ENCODE data around the gene MSI2. TPM values are rescaled to one million over a fixed set of nuclear protein-coding genes. Genes with fewer than 3 reads are reported as not detected.

The MSI2 gene
- polyA plus RNA-seq, 3 donors: 86.9 to 111 (median 91.4) TPM

- DNase-seq (ENCODE audit: extremely low read depth in 1 of 11, low read depth in 9 of 11, low spot score in 4 of 11): peak; percentile 46 to 71 (median 63)
Measured at GRCh38 chr17:57671667-57672632, 415.6 kb downstream of the MSI2 start.

- no peak for DNase-seq (ENCODE audit: extremely low read depth in 1 of 11, low read depth in 9 of 11, low spot score in 4 of 11)
Measured at GRCh38 chr17:57672971-57673370, 416.6 kb downstream of the MSI2 start.

GRCh38 chr17:57674894-57675293, 418.6 kb downstream of the MSI2 start:
- DNase-seq (ENCODE audit: extremely low read depth in 1 of 11, low read depth in 9 of 11, low spot score in 4 of 11): no peak

- DNase-seq (ENCODE audit: extremely low read depth in 1 of 11, low read depth in 9 of 11, low spot score in 4 of 11): no peak
Measured at GRCh38 chr17:57675427-57676387, 419.4 kb downstream of the MSI2 start.

- DNase-seq (ENCODE audit: extremely low read depth in 1 of 11, low read depth in 9 of 11, low spot score in 4 of 11): no peak
Measured at GRCh38 chr17:57676543-57676942, 420.2 kb downstream of the MSI2 start.

- no peak for DNase-seq (ENCODE audit: extremely low read depth in 1 of 11, low read depth in 9 of 11, low spot score in 4 of 11)
Measured at GRCh38 chr17:57677301-57677700, 421.0 kb downstream of the MSI2 start.

- no peak for DNase-seq (ENCODE audit: extremely low read depth in 1 of 11, low read depth in 9 of 11, low spot score in 4 of 11)
Measured at GRCh38 chr17:57677858-57678257, 421.5 kb downstream of the MSI2 start.

- DNase-seq (ENCODE audit: extremely low read depth in 1 of 11, low read depth in 9 of 11, low spot score in 4 of 11): no peak
Measured at GRCh38 chr17:57678393-57678792, 422.1 kb downstream of the MSI2 start.

GRCh38 chr17:57679356-57679755, 423.0 kb downstream of the MSI2 start:
- no peak for DNase-seq (ENCODE audit: extremely low read depth in 1 of 11, low read depth in 9 of 11, low spot score in 4 of 11)

GRCh38 chr17:57679906-57680695, 423.8 kb downstream of the MSI2 start:
- DNase-seq (ENCODE audit: extremely low read depth in 1 of 11, low read depth in 9 of 11, low spot score in 4 of 11): no peak

GRCh38 chr17:57682701-57683100, 426.4 kb downstream of the MSI2 start:
- no peak for DNase-seq (ENCODE audit: extremely low read depth in 1 of 11, low read depth in 9 of 11, low spot score in 4 of 11)

- no peak for DNase-seq (ENCODE audit: extremely low read depth in 1 of 11, low read depth in 9 of 11, low spot score in 4 of 11)
Measured at GRCh38 chr17:57684711-57685498, 428.6 kb downstream of the MSI2 start.

GRCh38 chr17:57685499-57686132, 429.3 kb downstream of the MSI2 start:
- no peak for DNase-seq (ENCODE audit: extremely low read depth in 1 of 11, low read depth in 9 of 11, low spot score in 4 of 11)

- DNase-seq (ENCODE audit: extremely low read depth in 1 of 11, low read depth in 9 of 11, low spot score in 4 of 11): no peak
Measured at GRCh38 chr17:57687642-57688041, 431.3 kb downstream of the MSI2 start.

- no peak for DNase-seq (ENCODE audit: extremely low read depth in 1 of 11, low read depth in 9 of 11, low spot score in 4 of 11)
Measured at GRCh38 chr17:57689254-57689653, 432.9 kb downstream of the MSI2 start.

GRCh38 chr17:57691939-57692338, 435.6 kb downstream of the MSI2 start:
- no peak for DNase-seq (ENCODE audit: extremely low read depth in 1 of 11, low read depth in 9 of 11, low spot score in 4 of 11)

GRCh38 chr17:57692770-57693169, 436.4 kb downstream of the MSI2 start:
- no peak for DNase-seq (ENCODE audit: extremely low read depth in 1 of 11, low read depth in 9 of 11, low spot score in 4 of 11)

GRCh38 chr17:57694051-57694450, 437.7 kb downstream of the MSI2 start:
- DNase-seq (ENCODE audit: extremely low read depth in 1 of 11, low read depth in 9 of 11, low spot score in 4 of 11): no peak

Data from renal cortex interstitium (tissue), 11 donors.